Liver (tissue), 9 donors: ENCODE measurements around the gene SNIP1. TPM values are rescaled to one million over a fixed set of nuclear protein-coding genes. Genes with fewer than 3 reads are reported as not detected.

Experiments
- DNase-seq: peaks from one replicate; pipeline ENCODE4 v3.0.0-alpha.2; 2017; ENCODE audit warnings: low spot score
- H3K27ac ChIP-seq, 2 donors: one replicate each; pipeline ENCODE4 v1.7.0; 2013; ENCODE audit warnings: inconsistent platforms in 2 of 2, low read length in 2 of 2, control low read depth in 1 of 2, low read depth in 1 of 2, mild to moderate bottlenecking in 1 of 2
- H3K27me3 ChIP-seq, 4 donors: one replicate each; pipeline versions ENCODE4 v1.6.1 to v1.7.0; 2013; ENCODE audit warnings: low read length in 3 of 4, inconsistent platforms in 1 of 4, mild to moderate bottlenecking in 1 of 4, moderate library complexity in 1 of 4; ENCODE audit not compliant: control insufficient read depth in 4 of 4, insufficient read depth in 4 of 4
- H3K36me3 ChIP-seq, 4 donors: one replicate each; pipeline versions ENCODE4 v1.6.1 to v1.7.0; 2013; ENCODE audit warnings: low read length in 3 of 4, mild to moderate bottlenecking in 3 of 4, low read depth in 1 of 4, moderate library complexity in 1 of 4; ENCODE audit not compliant: control insufficient read depth in 4 of 4, insufficient read depth in 3 of 4
- H3K4me1 ChIP-seq, 4 donors: one replicate each; pipeline versions ENCODE4 v1.6.1 to v1.7.0; 2013; ENCODE audit warnings: low read length in 3 of 4, mild to moderate bottlenecking in 3 of 4, moderate library complexity in 1 of 4; ENCODE audit not compliant: control insufficient read depth in 4 of 4, insufficient read depth in 4 of 4
- H3K4me3 ChIP-seq, 3 donors: one replicate each; pipeline versions ENCODE4 v1.6.1 to v1.7.0; 2013; ENCODE audit warnings: low read length in 3 of 3, control low read depth in 1 of 3, low read depth in 1 of 3, mild to moderate bottlenecking in 1 of 3
- H3K9ac ChIP-seq, 2 donors: one replicate each; pipeline ENCODE4 v1.7.0; 2013; ENCODE audit warnings: low read length in 2 of 2, mild to moderate bottlenecking in 2 of 2, moderate library complexity in 2 of 2, control low read depth in 1 of 2, low read depth in 1 of 2
- H3K9me3 ChIP-seq, 4 donors: one replicate each; pipeline versions ENCODE4 v1.6.1 to v1.7.0; 2013; ENCODE audit warnings: low read length in 3 of 4; ENCODE audit not compliant: control insufficient read depth in 4 of 4
- ATF3 ChIP-seq: IDR thresholded peaks from 2 replicates; pipeline ENCODE4 v1.6.1; 2016; ENCODE audit warnings: antibody characterized with exemption
- CTCF ChIP-seq: fragments of 150-350 bp; IDR thresholded peaks from 2 replicates; pipeline ENCODE4 v1.5.1; 2017; ENCODE audit warnings: improper control_type of control experiment, low read depth, low read length; ENCODE audit not compliant: missing input control
- EGR1 ChIP-seq, 2 donors: IDR thresholded peaks; 2 replicates each; pipeline ENCODE4 v1.6.1; 2016 to 2018; ENCODE audit warnings: antibody characterized with exemption in 2 of 2, low read depth in 2 of 2
- FOXA1 ChIP-seq: IDR thresholded peaks from 2 replicates; pipeline ENCODE4 v1.6.1; 2016; ENCODE audit warnings: antibody characterized with exemption
- FOXA2 ChIP-seq: IDR thresholded peaks from 2 replicates; pipeline ENCODE4 v1.6.1; 2016; ENCODE audit warnings: antibody characterized with exemption
- GABPA ChIP-seq, 2 donors: IDR thresholded peaks in 1 of 2; conservative IDR thresholded peaks in 1 of 2; 2 replicates each; pipeline ENCODE4 v1.6.1; 2016; ENCODE audit warnings: antibody characterized with exemption in 2 of 2, mild to moderate bottlenecking in 1 of 2, moderate library complexity in 1 of 2
- HNF4A ChIP-seq, 2 donors: conservative IDR thresholded peaks; 2 replicates each; pipeline ENCODE4 v1.6.1; 2016; ENCODE audit warnings: antibody characterized with exemption in 2 of 2, mild to moderate bottlenecking in 2 of 2
- HNF4G ChIP-seq: IDR thresholded peaks from 2 replicates; pipeline ENCODE4 v1.6.1; 2016; ENCODE audit warnings: antibody characterized with exemption
- JUND ChIP-seq, 2 donors: IDR thresholded peaks; 2 replicates each; pipeline ENCODE4 v1.6.1; 2016; ENCODE audit warnings: antibody characterized with exemption in 2 of 2
- MAX ChIP-seq: IDR thresholded peaks from 2 replicates; pipeline ENCODE4 v1.6.1; 2016; ENCODE audit warnings: antibody characterized with exemption
- NR2F2 ChIP-seq: IDR thresholded peaks from 2 replicates; pipeline ENCODE4 v1.6.1; 2016; ENCODE audit warnings: antibody characterized with exemption
- RAD21 ChIP-seq, 2 donors: IDR thresholded peaks; 2 replicates each; pipeline ENCODE4 v1.6.1; 2016; ENCODE audit warnings: antibody characterized with exemption in 2 of 2, mild to moderate bottlenecking in 2 of 2
- REST ChIP-seq: IDR thresholded peaks from 2 replicates; pipeline ENCODE4 v1.6.1; 2016; ENCODE audit warnings: antibody characterized with exemption, mild to moderate bottlenecking
- RXRA ChIP-seq, 2 donors: IDR thresholded peaks; 2 replicates each; pipeline ENCODE4 v1.6.1; 2017 to 2018; ENCODE audit warnings: antibody characterized with exemption in 2 of 2, mild to moderate bottlenecking in 1 of 2
- SP1 ChIP-seq: IDR thresholded peaks from 2 replicates; pipeline ENCODE4 v1.6.1; 2018; ENCODE audit warnings: antibody characterized with exemption, mild to moderate bottlenecking
- TAF1 ChIP-seq: conservative IDR thresholded peaks from 2 replicates; pipeline ENCODE4 v1.6.1; 2016; ENCODE audit warnings: antibody characterized with exemption, mild to moderate bottlenecking
- YY1 ChIP-seq: IDR thresholded peaks from 2 replicates; pipeline ENCODE4 v1.6.1; 2016; ENCODE audit warnings: antibody characterized with exemption, mild to moderate bottlenecking
- ZBTB33 ChIP-seq: IDR thresholded peaks from 2 replicates; pipeline ENCODE4 v1.6.1; 2016; ENCODE audit warnings: antibody characterized with exemption
- WGBS: extraction: QIAGEN DNeasy Blood & Tissue Kit; methylation state at CpG from one replicate; pipeline ENCODE4 v1.1.7; 2013; 5-methylcytosine and 5-hydroxymethylcytosine counted together
- polyA plus RNA-seq, 2 donors: library from polyadenylated mRNA; stranded (reverse) in 1 of 2; unstranded in 1 of 2; fragments of 200-250 nt in 1 of 2; fragments of >200 nt in 1 of 2; fragmentation: Nextera tagmentation in 1 of 2; extraction: Ambion mirVana in 1 of 2; gene quantifications; one replicate each; pipeline versions ENCODE4 v1.2.1 to v1.2.3, GENCODE V29; 2013 to 2015
- total RNA-seq, 2 donors: library from RNA; depleted of rRNA; stranded (reverse); fragments of >200 nt; gene quantifications; one replicate each; pipeline ENCODE4 v1.2.3, GENCODE V29; 2014
- donor health status: healthy.
- donor health status: healthy.
- donor health status: healthy.
- donor health status: healthy.
- donor health status: healthy.

SNIP1 gene
- total and polyA plus RNA-seq, 4 donors: 1.8 to 9.7 (median 5.3) TPM

- no peak overlapping the region for H3K27ac ChIP-seq
These were observed 12.9 kb upstream of the SNIP1 start for GRCh38 chr1:37567023-37567422.

GRCh38 chr1:37564892-37565291 is 10.8 kb upstream of the SNIP1 start:
- no peak overlapping the region for H3K27ac ChIP-seq

More at GRCh38 chr1:37567023-37567422, 12.9 kb upstream of the SNIP1 start:
- WGBS: 90% methylated on average over 3 of the region's 3 CpGs
- TF ChIP-seq ATF3 (no peak), YY1 (no peak), HNF4G (no peak), RAD21 (IDR thresholded peaks at IDR 0.05) (no peak), HNF4A (conservative IDR thresholded peaks at IDR 0.05) (no peak), FOXA2 (no peak), RXRA (IDR thresholded peaks at IDR 0.05) (no peak), JUND (IDR thresholded peaks at IDR 0.05) (no peak), NR2F2 (no peak), TAF1 (no peak), SP1 (no peak)
- H3K9me3 ChIP-seq: no peaks in the 10 kb centered on the region
- H3K27me3 ChIP-seq: no peaks in the 10 kb centered on the region
- H3K9ac ChIP-seq: no peak overlapping the region
- H3K4me3 ChIP-seq: no peak overlapping the region
- DNase-seq: no peak
- H3K36me3 ChIP-seq: peaks cover 5 to 70% (median 58%) of the 10 kb centered on the region in 4 donors
- peaks cover 0 to 7% (median 1%) of the 10 kb centered on the region in 4 donors for H3K4me1 ChIP-seq

More at GRCh38 chr1:37564892-37565291, 10.8 kb upstream of the SNIP1 start:
- Histone ChIP-seq H3K4me3 (no peak overlapping the region), H3K4me1 (peaks cover 0 to 7% (median 1%) of the 10 kb centered on the region in 4 donors), H3K27me3 (no peaks in the 10 kb centered on the region), H3K9ac (no peak overlapping the region), H3K9me3 (no peaks in the 10 kb centered on the region), H3K36me3 (peaks cover 5 to 58% (median 52%) of the 10 kb centered on the region in 4 donors)
- no peak for TF ChIP-seq FOXA1
- TF ChIP-seq HNF4G: no peak
- TF ChIP-seq REST: no peak
- no peak for TF ChIP-seq RAD21 (IDR thresholded peaks at IDR 0.05)
- no peak for TF ChIP-seq GABPA (IDR thresholded peaks at IDR 0.05 in 1 of 2, conservative IDR thresholded peaks at IDR 0.05 in 1 of 2)
- no peak for TF ChIP-seq ATF3
- no peak for TF ChIP-seq TAF1
- TF ChIP-seq ZBTB33: no peak
- TF ChIP-seq EGR1 (IDR thresholded peaks at IDR 0.05; ENCODE audit: low read depth in 2 of 2): no peak
- no peak for TF ChIP-seq YY1
- TF ChIP-seq SP1: no peak
- TF ChIP-seq MAX: no peak
- TF ChIP-seq CTCF: no peak
- TF ChIP-seq FOXA2: no peak
- no peak for TF ChIP-seq HNF4A (conservative IDR thresholded peaks at IDR 0.05)
- TF ChIP-seq NR2F2: no peak
- DNase-seq: no peak
